ENCODE results near the gene KREMEN1. TPM values are rescaled to one million over a fixed set of nuclear protein-coding genes. Genes with fewer than 3 reads are reported as not detected.

The KREMEN1 gene
- total RNA-seq, 2 donors from 2014 or later = 8.4 to 13.9 TPM

DNA sequence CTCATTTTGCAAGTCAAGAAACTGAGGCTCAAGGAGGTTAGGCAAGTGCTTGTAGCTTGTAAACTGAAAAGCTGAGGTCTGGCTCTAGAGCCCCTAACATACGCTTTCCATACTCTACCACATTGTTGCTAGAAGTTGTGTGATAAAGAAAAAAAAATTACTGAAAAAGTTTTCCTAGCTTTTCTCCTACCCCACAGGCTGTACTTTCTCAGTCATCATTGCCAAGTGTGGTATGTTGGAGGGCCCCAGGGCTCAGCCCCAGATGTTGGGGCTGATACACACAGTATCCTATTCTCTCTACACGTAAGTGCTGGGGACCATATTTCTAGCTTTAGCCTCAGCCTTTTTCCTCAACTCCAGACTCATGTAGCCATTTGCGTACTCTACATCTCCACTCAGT lies 16.0 kb downstream of the KREMEN1 start:
- no peak overlapping the region for H3K4me3 ChIP-seq
- H3K27ac ChIP-seq = no peak overlapping the region
- H3K27me3 ChIP-seq (replicated peaks; ENCODE audit: insufficient read depth) = no peaks in the 10 kb centered on the region
- no peaks in the 10 kb centered on the region for H3K36me3 ChIP-seq
- no peak for ATAC-seq (ENCODE audit: insufficient number of reproducible peaks, low FRiP score, low read depth)
- no peaks in the 10 kb centered on the region for H3K9me3 ChIP-seq
- peaks cover 0 to 16% of the 10 kb centered on the region in 2 donors for H3K4me1 ChIP-seq (ENCODE audit: control insufficient read depth in 1 of 2, low read depth in 2 of 2)
- no peak for DNase-seq (ENCODE audit: low spot score)
- no peak for TF ChIP-seq CTCF (IDR thresholded peaks at IDR 0.05)

DNA sequence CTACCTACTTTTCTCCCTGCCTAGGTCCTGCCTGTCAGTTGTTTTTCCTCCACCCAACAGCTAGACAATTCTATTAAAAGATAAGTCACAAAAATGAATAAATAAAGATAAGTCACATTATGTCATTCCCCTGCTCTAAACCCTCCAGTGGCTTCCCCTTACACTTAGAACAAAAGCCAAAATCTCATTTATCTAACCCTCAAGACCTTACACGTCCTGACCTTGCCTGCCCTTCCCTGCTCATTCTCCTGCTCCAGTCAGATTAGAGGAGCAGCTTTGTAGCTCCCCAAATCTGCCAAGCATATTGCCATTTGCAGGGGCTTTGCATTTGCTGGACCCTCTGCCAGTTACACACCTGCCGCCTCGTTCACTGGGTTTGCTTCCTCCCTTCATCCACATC lies 16.7 kb downstream of the KREMEN1 start:
- TF ChIP-seq CTCF (IDR thresholded peaks at IDR 0.05) = no peak
- DNase-seq (ENCODE audit: low spot score) = no peak
- Histone ChIP-seq H3K4me1 (ENCODE audit: control insufficient read depth in 1 of 2, low read depth in 2 of 2) (peaks cover 0 to 20% of the 10 kb centered on the region in 2 donors), H3K4me3 (no peak overlapping the region), H3K36me3 (no peaks in the 10 kb centered on the region), H3K27ac (no peak overlapping the region), H3K9me3 (no peaks in the 10 kb centered on the region), H3K27me3 (replicated peaks; ENCODE audit: insufficient read depth) (no peaks in the 10 kb centered on the region)
- no peak for ATAC-seq (ENCODE audit: insufficient number of reproducible peaks, low FRiP score, low read depth)

- H3K4me3 ChIP-seq = no peak overlapping the region
- no peak for TF ChIP-seq CTCF (IDR thresholded peaks at IDR 0.05)
Measured at GRCh38 chr22:29090039-29090438, 17.2 kb downstream of the KREMEN1 start.

DNA sequence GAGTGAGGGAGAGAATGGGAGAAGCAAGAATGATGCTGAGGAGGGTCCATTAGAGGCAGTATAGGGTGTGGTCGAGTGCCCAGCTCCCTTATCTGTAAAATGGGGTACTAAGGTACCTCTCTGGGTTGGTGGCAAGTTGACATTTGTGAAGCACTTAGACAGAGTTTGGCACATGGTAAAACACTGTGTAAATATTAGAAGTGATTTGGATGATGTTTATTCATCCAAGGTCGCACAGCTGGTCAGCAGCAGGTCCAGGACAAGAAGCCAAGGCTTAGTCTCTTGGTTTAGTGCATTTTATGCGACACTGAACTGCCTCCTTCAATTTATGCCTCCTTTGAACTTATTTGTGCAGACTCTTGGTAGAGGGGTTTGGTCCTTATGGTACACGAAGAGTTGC lies 19.4 kb downstream of the KREMEN1 start:
- TF ChIP-seq CTCF (IDR thresholded peaks at IDR 0.05) = no peak
- Histone ChIP-seq H3K4me3 (no peak overlapping the region), H3K27ac (no peak overlapping the region), H3K27me3 (replicated peaks; ENCODE audit: insufficient read depth) (no peaks in the 10 kb centered on the region), H3K4me1 (ENCODE audit: control insufficient read depth in 1 of 2, low read depth in 2 of 2) (peaks cover 0 to 20% of the 10 kb centered on the region in 2 donors), H3K36me3 (no peaks in the 10 kb centered on the region), H3K9me3 (no peaks in the 10 kb centered on the region)
- ATAC-seq (ENCODE audit: insufficient number of reproducible peaks, low FRiP score, low read depth) (no peak), DNase-seq (ENCODE audit: low spot score) (no peak)

More at GRCh38 chr22:29090039-29090438, 17.2 kb downstream of the KREMEN1 start:
- Histone ChIP-seq H3K27ac (no peak overlapping the region), H3K9me3 (no peaks in the 10 kb centered on the region), H3K4me1 (ENCODE audit: control insufficient read depth in 1 of 2, low read depth in 2 of 2) (peaks cover 0 to 20% of the 10 kb centered on the region in 2 donors), H3K36me3 (no peaks in the 10 kb centered on the region), H3K27me3 (replicated peaks; ENCODE audit: insufficient read depth) (no peaks in the 10 kb centered on the region)
- ATAC-seq (ENCODE audit: insufficient number of reproducible peaks, low FRiP score, low read depth) (no peak), DNase-seq (ENCODE audit: low spot score) (no peak)

- H3K9me3 ChIP-seq = no peaks in the 10 kb centered on the region
- ATAC-seq (ENCODE audit: insufficient number of reproducible peaks, low FRiP score, low read depth) (no peak), DNase-seq (ENCODE audit: low spot score) (no peak)
- no peak overlapping the region for H3K4me3 ChIP-seq
- TF ChIP-seq CTCF (IDR thresholded peaks at IDR 0.05) = no peak
- H3K36me3 ChIP-seq = no peaks in the 10 kb centered on the region
- peaks cover 0 to 20% of the 10 kb centered on the region in 2 donors for H3K4me1 ChIP-seq (ENCODE audit: control insufficient read depth in 1 of 2, low read depth in 2 of 2)
- no peak overlapping the region for H3K27ac ChIP-seq
- no peaks in the 10 kb centered on the region for H3K27me3 ChIP-seq (replicated peaks; ENCODE audit: insufficient read depth)
Measured at GRCh38 chr22:29093030-29093429, 20.2 kb downstream of the KREMEN1 start.
